Measurements from ENCODE around the gene GOLIM4.

DNA sequence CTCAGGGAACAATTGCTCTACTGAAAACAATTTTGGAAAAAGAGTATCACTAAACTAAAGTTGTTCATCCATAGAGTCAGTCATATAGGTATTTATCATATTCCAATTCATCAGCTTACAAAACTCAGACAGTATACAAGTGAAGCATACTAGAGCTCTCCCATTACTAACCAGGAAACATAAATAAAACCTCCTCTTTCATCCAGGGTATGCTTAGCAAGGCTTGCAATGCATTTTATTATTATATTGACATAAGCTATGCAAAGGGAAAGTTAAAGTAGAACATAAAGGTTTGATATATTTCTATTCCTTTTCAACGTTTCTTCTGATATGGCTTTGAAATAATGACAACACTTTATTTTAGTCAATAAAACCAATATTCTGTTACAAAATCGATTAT lies 106.7 kb downstream of the GOLIM4 start:
- no peak for TF ChIP-seq TP53 (CRISPR knock-in tag; IDR thresholded peaks at IDR 0.05)
- TF ChIP-seq ZNF512 (CRISPR knock-in tag; IDR thresholded peaks at IDR 0.05; ENCODE audit: borderline replicate concordance) = no peak
- TF ChIP-seq, protein P1, sequence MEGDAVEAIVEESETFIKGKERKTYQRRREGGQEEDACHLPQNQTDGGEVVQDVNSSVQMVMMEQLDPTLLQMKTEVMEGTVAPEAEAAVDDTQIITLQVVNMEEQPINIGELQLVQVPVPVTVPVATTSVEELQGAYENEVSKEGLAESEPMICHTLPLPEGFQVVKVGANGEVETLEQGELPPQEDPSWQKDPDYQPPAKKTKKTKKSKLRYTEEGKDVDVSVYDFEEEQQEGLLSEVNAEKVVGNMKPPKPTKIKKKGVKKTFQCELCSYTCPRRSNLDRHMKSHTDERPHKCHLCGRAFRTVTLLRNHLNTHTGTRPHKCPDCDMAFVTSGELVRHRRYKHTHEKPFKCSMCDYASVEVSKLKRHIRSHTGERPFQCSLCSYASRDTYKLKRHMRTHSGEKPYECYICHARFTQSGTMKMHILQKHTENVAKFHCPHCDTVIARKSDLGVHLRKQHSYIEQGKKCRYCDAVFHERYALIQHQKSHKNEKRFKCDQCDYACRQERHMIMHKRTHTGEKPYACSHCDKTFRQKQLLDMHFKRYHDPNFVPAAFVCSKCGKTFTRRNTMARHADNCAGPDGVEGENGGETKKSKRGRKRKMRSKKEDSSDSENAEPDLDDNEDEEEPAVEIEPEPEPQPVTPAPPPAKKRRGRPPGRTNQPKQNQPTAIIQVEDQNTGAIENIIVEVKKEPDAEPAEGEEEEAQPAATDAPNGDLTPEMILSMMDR (IDR thresholded peaks at IDR 0.05) = no peak
- TF ChIP-seq NR3C1 (CRISPR knock-in tag; conservative IDR thresholded peaks at IDR 0.05; ENCODE audit: low read depth) = no peak
- no peak for TF ChIP-seq RORB (CRISPR knock-in tag; IDR thresholded peaks at IDR 0.05)
- TF ChIP-seq SP1 (CRISPR knock-in tag; conservative IDR thresholded peaks at IDR 0.05) = no peak
- TF ChIP-seq, protein P2, sequence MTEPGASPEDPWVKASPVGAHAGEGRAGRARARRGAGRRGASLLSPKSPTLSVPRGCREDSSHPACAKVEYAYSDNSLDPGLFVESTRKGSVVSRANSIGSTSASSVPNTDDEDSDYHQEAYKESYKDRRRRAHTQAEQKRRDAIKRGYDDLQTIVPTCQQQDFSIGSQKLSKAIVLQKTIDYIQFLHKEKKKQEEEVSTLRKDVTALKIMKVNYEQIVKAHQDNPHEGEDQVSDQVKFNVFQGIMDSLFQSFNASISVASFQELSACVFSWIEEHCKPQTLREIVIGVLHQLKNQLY (CRISPR knock-in tag; IDR thresholded peaks at IDR 0.05) = no peak
- TF ChIP-seq RELA (CRISPR knock-in tag; IDR thresholded peaks at IDR 0.05; ENCODE audit: borderline replicate concordance) = no peak
- no peak for TF ChIP-seq ESRRA (CRISPR knock-in tag; IDR thresholded peaks at IDR 0.05; ENCODE audit: borderline replicate concordance)

All from WTC11 (cell line).